K562 (cell line): ENCODE data around the gene ATP9A. TPM values are rescaled to one million over a fixed set of nuclear protein-coding genes. Genes with fewer than 3 reads are reported as not detected.
A peak's percentile ranks its signal among the peaks of the same experiment; 100 is the strongest.

Source experiments
- ATAC-seq: fragments of 200-7000 bp; cut with Tn5 transposase; 3 replicates; pipeline ENCODE4 v1.9.1; 2020; ENCODE audit warnings: moderate library complexity
- BruUV-seq: library from RNA; stranded (reverse); fragments of 400-500 nt; replicated peaks from 2 replicates; lab custom pipeline; 2021; lab: Mats Ljungman, UMichigan
- CTCF ChIA-PET: fragments of 300-600 bp; formaldehyde crosslinking; extraction: SDS; loops from one replicate; lab custom pipeline; 2021; ENCODE audit warnings: low intra/inter-chr PET ratio; lab: Yijun Ruan, JAX
- POLR2A ChIA-PET: fragments of 300-600, 350-650 bp; sonication (Branson Sonifier 250); formaldehyde crosslinking; extraction: SDS; loops from one replicate; lab custom pipeline; 2021; ENCODE audit warnings: antibody characterized with exemption, inconsistent platforms; lab: Yijun Ruan, JAX
- DNase-seq, 4 experiments: peaks; one replicate each; pipeline versions ENCODE4 v3.0.0 to v3.0.0-alpha.2; 2011 to 2018; ENCODE audit warnings: low spot score in 3 of 4, mixed read lengths in 3 of 4; ENCODE audit errors: extremely low read depth in 1 of 4
- FAIRE-seq: peaks from 2 replicates; lab custom pipeline; 2011; peaks lifted over from hg19 to GRCh38; lab: Jason Lieb, UNC
- H2AFZ ChIP-seq: 2 replicates; pipeline ENCODE4 v1.6.0; 2011; ENCODE audit warnings: low read depth, low read length, control low read depth, inconsistent platforms
- H3K27ac ChIP-seq: fragments of 200-600 bp; 3 replicates; pipeline ENCODE4 v1.8.0; 2011; ENCODE audit warnings: low read depth, mild to moderate bottlenecking, control low read depth, inconsistent platforms, low read length, moderate library complexity, mixed read lengths; ENCODE audit errors: extremely low read depth
- H3K27me3 ChIP-seq, 2 experiments: fragments of 300-600 bp in 1 of 2; 2 replicates in 1 of 2; 3 replicates in 1 of 2; pipeline versions ENCODE4 v1.6.0 to v1.8.0; 2011; ENCODE audit warnings: inconsistent platforms in 2 of 2, low read length in 2 of 2, mild to moderate bottlenecking in 1 of 2, mixed read lengths in 1 of 2, moderate library complexity in 1 of 2; ENCODE audit not compliant: control insufficient read depth in 2 of 2, insufficient read depth in 2 of 2
- H3K36me3 ChIP-seq: fragments of 300-600 bp; 3 replicates; pipeline ENCODE4 v1.8.0; 2011; ENCODE audit warnings: mild to moderate bottlenecking, low read length, inconsistent platforms; ENCODE audit not compliant: control insufficient read depth, insufficient read depth
- H3K4me1 ChIP-seq, 2 experiments: fragments of 200-600 bp in 1 of 2; replicated peaks in 1 of 2; 2 replicates in 1 of 2; 3 replicates in 1 of 2; pipeline versions ENCODE4 v1.5.1 to v1.8.0; 2011; ENCODE audit warnings: inconsistent platforms in 2 of 2, low read length in 2 of 2, mild to moderate bottlenecking in 1 of 2, mixed read lengths in 1 of 2, moderate library complexity in 1 of 2; ENCODE audit not compliant: control insufficient read depth in 2 of 2, insufficient read depth in 2 of 2
- H3K4me2 ChIP-seq: 2 replicates; pipeline ENCODE4 v1.6.1; 2011; ENCODE audit warnings: low read length, control low read depth, inconsistent platforms, mixed read lengths; ENCODE audit not compliant: insufficient read depth
- H3K4me3 ChIP-seq: fragments of 200-600 bp; sonication (generic), shearing (Covaris generic); 2 replicates; pipeline ENCODE4 v1.5.1; 2016; ENCODE audit warnings: control low read depth, inconsistent platforms
- H3K79me2 ChIP-seq: fragments of 200-600 bp; 3 replicates; pipeline ENCODE4 v1.8.0; 2011; ENCODE audit warnings: low read length, inconsistent platforms; ENCODE audit not compliant: control insufficient read depth, insufficient read depth
- H3K9ac ChIP-seq, 2 experiments: 2 replicates each; pipeline versions ENCODE4 v1.6.0 to v1.6.1; 2011; ENCODE audit warnings: low read depth in 2 of 2, low read length in 2 of 2, control low read depth in 1 of 2, inconsistent platforms in 1 of 2, mild to moderate bottlenecking in 1 of 2, mixed read lengths in 1 of 2; ENCODE audit not compliant: insufficient read depth in 1 of 2
- H3K9me1 ChIP-seq: one replicate; pipeline ENCODE4 v1.6.0; 2011; ENCODE audit warnings: inconsistent platforms, mild to moderate bottlenecking, low read length, moderate library complexity; ENCODE audit not compliant: control insufficient read depth, insufficient read depth
- H3K9me3 ChIP-seq: replicated peaks from 2 replicates; pipeline ENCODE4 v1.5.1; 2011; ENCODE audit warnings: low read depth, low read length, inconsistent platforms; ENCODE audit not compliant: control insufficient read depth, insufficient read depth
- H4K20me1 ChIP-seq: replicated peaks from 2 replicates; pipeline ENCODE4 v1.6.1; 2011; ENCODE audit warnings: low read length, inconsistent platforms, mixed read lengths; ENCODE audit not compliant: control insufficient read depth, insufficient read depth
- EHMT2 ChIP-seq: fragments of 450-650 bp; IDR thresholded peaks from 2 replicates; pipeline ENCODE4 v1.6.1; 2018; ENCODE audit warnings: antibody characterized with exemption
- GTF2E2 ChIP-seq: fragments of 200-800 bp; sonication (Bioruptor generic); IDR thresholded peaks from 2 replicates; pipeline ENCODE4 v1.6.1; 2016; ENCODE audit warnings: missing genetic modification characterization, missing compliant biosample characterization
- MIER1 ChIP-seq: fragments of 450-650 bp; IDR thresholded peaks from 2 replicates; pipeline ENCODE4 v1.6.1; 2016; ENCODE audit warnings: antibody characterized with exemption, mild to moderate bottlenecking, low read depth
- TBL1XR1 ChIP-seq, 2 experiments: IDR thresholded peaks; 2 replicates each; pipeline ENCODE4 v1.6.1; 2012; ENCODE audit warnings: improper control_type of control experiment in 2 of 2, low read length in 2 of 2, mild to moderate bottlenecking in 1 of 2
- WGBS: fragments of 100-300 bp; shearing (Covaris generic); methylation state at CpG from one replicate; pipeline ENCODE4 v1.1.6; 2016; ENCODE audit warnings: low coverage, mixed read lengths; ENCODE audit not compliant: insufficient coverage; ENCODE audit errors: missing lambda C conversion rate; 5-methylcytosine and 5-hydroxymethylcytosine counted together
- in situ Hi-C: fragments of 300-500 bp; cut with MboI; formaldehyde crosslinking; loops from 4 replicates; pipeline ENCODE4 v1.15.0; 2018; ENCODE audit warnings: inconsistent platforms, mixed read lengths
- intact Hi-C: fragments of 100-400 bp; cut with micrococcal nuclease; formaldehyde crosslinking; loops from 2 replicates; pipeline ENCODE4 v1.14.2; 2022
- polyA plus RNA-seq, 8 experiments: library from polyadenylated mRNA; depleted of rRNA in 4 of 8; stranded (reverse) in 5 of 8; unstranded in 3 of 8; fragments of >200 nt; fragmentation: Nextera tagmentation in 2 of 8; fragmentation: Illumina TruSeq in 1 of 8; extraction: Ambion mirVana in 2 of 8; extraction: Trizol in 1 of 8; gene quantifications; 2 replicates each; pipeline versions ENCODE4 v1.2.1 to v1.2.3, GENCODE V29; 2011 to 2014; ENCODE audit warnings: inconsistent platforms in 1 of 8, missing spikeins in 1 of 8
- total RNA-seq, 7 experiments: library from RNA; depleted of rRNA in 6 of 7; stranded (reverse); fragments of >200 nt in 6 of 7; fragmentation: Illumina TruSeq in 2 of 7; extraction: Trizol in 2 of 7; gene quantifications; 2 replicates each; pipeline versions ENCODE4 v1.2.1 to v1.2.3, GENCODE V29; 2011 to 2021; ENCODE audit warnings: low replicate concordance in 1 of 7
- TF ChIP-seq, protein P1 (sequence below), 2 experiments: fragments of 450-650 bp; formaldehyde crosslinking in 1 of 2; IDR thresholded peaks; 2 replicates each; pipeline versions ENCODE4 v1.4.0 to v1.6.1; 2014 to 2020; ENCODE audit warnings: mild to moderate bottlenecking in 2 of 2, borderline replicate concordance in 1 of 2, low read depth in 1 of 2

ATP9A gene
- total and polyA plus RNA-seq, 9 of the 15 experiments (the other 6 are each of a cell fraction or from before 2014, with no cell fraction given), result 0.18 to 0.62 (median 0.29) TPM

DNA sequence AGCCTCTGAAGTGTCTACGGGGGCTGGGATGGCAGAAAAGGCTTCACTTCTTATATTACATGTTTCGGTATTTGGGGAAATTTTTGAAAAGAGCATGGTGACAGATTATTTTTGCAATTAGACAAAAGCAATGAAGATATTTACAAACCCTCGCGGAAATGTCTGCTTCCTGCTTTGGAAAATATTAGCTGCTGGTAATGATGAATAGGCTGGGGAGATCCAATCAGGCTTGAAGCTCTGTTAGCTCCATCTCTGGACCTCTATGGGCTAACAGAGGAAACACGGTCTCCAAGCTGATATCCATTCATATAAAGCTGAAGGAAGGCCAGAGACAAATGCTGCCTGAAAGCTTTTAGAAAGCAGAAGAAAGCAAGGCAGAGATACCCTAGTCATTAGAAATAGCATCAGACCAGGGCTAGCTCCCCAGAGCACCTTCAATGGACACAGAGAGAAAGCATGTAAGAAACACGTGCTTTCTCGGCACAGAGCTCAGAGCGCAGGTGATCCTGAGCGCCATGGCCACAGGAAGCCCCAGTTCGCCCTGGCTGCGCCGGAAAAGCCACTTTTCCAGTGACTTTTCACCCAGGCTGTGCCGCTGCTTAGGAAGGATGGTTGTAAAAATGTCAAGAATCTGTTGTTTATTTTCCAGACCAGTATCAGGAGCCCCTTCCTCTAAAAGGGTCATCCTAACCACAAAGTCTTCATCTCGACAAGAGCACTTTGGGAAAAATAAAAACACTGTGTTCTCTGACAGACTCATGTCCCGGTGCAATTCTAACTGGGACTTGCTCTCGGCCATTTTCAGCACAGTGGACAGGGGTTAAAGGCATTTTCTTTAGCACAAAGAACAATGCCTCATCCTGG lies 157.2 kb downstream of the ATP9A start:
- Histone ChIP-seq H4K20me1 (no peaks in the 10 kb centered on the region), H3K4me2 (no peak overlapping the region), H3K4me3 (no peak overlapping the region), H2AFZ (no peak overlapping the region), H3K27ac (no peak overlapping the region), H3K79me2 (no peaks in the 10 kb centered on the region), H3K36me3 (no peaks in the 10 kb centered on the region), H3K4me1 (no peaks in the 10 kb centered on the region), H3K9me3 (no peaks in the 10 kb centered on the region), H3K9ac (no peak overlapping the region), H3K27me3 (peaks cover 42 to 43% of the 10 kb centered on the region in 2 experiments), H3K9me1 (no peaks in the 10 kb centered on the region)
- BruUV-seq, result no TSS peak
- POLR2A ChIA-PET, result no interaction called here
- WGBS, result 26% methylated on average over 16 of the region's 16 CpGs
- FAIRE-seq (peak; percentile 44), ATAC-seq (no peak), DNase-seq (no peak)
- in situ Hi-C loops (no loop called here), intact Hi-C loops (no loop called here)
- CTCF ChIA-PET, result interaction anchor here (0.6 kb wide), 1 partner anchor 43 kb away, joined by 3 read pairs; no protein-coding TSS in a partner anchor
- TF ChIP-seq MIER1 (peak; percentile 72; the same call in 1 of the 2 replicates), TBL1XR1 (IDR thresholded peaks at IDR 0.05; ENCODE audit: low read length in 2 of 2) (no peak), GTF2E2 (tag) (no peak), EHMT2 (peak; percentile 72; the same call in 1 of the 2 replicates)
- TF ChIP-seq, protein P1, sequence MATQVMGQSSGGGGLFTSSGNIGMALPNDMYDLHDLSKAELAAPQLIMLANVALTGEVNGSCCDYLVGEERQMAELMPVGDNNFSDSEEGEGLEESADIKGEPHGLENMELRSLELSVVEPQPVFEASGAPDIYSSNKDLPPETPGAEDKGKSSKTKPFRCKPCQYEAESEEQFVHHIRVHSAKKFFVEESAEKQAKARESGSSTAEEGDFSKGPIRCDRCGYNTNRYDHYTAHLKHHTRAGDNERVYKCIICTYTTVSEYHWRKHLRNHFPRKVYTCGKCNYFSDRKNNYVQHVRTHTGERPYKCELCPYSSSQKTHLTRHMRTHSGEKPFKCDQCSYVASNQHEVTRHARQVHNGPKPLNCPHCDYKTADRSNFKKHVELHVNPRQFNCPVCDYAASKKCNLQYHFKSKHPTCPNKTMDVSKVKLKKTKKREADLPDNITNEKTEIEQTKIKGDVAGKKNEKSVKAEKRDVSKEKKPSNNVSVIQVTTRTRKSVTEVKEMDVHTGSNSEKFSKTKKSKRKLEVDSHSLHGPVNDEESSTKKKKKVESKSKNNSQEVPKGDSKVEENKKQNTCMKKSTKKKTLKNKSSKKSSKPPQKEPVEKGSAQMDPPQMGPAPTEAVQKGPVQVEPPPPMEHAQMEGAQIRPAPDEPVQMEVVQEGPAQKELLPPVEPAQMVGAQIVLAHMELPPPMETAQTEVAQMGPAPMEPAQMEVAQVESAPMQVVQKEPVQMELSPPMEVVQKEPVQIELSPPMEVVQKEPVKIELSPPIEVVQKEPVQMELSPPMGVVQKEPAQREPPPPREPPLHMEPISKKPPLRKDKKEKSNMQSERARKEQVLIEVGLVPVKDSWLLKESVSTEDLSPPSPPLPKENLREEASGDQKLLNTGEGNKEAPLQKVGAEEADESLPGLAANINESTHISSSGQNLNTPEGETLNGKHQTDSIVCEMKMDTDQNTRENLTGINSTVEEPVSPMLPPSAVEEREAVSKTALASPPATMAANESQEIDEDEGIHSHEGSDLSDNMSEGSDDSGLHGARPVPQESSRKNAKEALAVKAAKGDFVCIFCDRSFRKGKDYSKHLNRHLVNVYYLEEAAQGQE (IDR thresholded peaks at IDR 0.05; ENCODE audit: borderline replicate concordance), result peak; percentile 92
- TF ChIP-seq, protein P1 (CRISPR knock-in tag; IDR thresholded peaks at IDR 0.05; ENCODE audit: low read depth), result 0 out of 2 replicates have a peak, but pooled peaks have one; percentile 25
